GM19468 (cell line): Measurements from ENCODE around the gene NAALADL1.
"Not testable (repeated sequence)": the region's sequence is repeated elsewhere in the genome, so short reads cannot be mapped to it uniquely, and the experiment has no call there.

Experiments used
- ATAC-seq: cut with Tn5 transposase; IDR thresholded peaks from one replicate; pipeline ENCODE4 v1.9.1; 2021; ENCODE audit warnings: mild to moderate bottlenecking, moderate library complexity, moderate number of reproducible peaks; ENCODE audit not compliant: unreplicated experiment; ENCODE audit errors: extremely low read depth

Gene NAALADL1

GRCh38 chr11:65021003-65021402 is 37.4 kb downstream of the NAALADL1 start:
- no peak for ATAC-seq

DNA sequence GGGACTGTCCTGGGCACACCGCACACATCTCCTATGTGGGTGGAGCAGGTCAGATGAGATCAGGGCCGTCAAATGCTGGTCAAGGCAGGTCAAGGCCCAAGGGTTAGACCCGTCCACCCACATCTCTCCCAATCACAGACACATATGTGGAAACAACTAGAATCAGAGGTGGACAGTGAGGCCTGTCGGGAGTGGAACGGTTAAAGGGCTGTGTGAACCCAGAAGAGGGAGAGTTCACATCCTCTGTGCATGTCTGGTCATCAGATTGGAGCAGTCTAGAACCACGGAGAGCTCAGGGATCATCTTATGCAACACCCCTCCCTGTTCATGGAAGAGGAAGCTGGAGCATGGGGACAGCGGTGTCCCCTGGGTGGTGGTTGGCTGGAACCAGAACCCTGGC is 38.5 kb downstream of the NAALADL1 start:
- ATAC-seq: no peak

DNA sequence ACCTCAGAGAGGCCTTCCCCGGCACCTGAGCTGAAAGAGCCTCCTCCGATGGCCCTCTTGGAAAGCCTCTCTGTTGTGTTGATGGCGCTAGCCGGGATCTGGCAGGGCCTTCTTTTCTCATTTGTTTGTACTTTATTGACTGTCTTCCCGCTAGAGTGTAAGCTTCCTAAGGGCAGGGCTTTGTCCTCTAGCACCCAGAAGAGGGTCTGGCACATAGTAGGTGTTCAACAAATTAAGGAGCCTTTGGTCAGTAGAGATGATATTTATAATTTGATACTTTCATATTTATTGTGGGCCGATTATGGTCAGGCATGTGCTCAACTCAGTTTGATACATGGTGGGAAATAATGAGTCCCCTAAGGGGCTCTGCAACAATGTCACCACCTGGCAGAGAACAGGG is 40.4 kb downstream of the NAALADL1 start:
- no peak for ATAC-seq

- no peak for ATAC-seq
Observed at GRCh38 chr11:65016705-65017104, 41.6 kb downstream of the NAALADL1 start.

GRCh38 chr11:65014726-65015227 is 43.6 kb downstream of the NAALADL1 start:
- no peak for ATAC-seq

- peak; percentile 38 for ATAC-seq
Observed at GRCh38 chr11:65013888-65014725, 44.2 kb downstream of the NAALADL1 start, which contains the start of gene ARL2. ARL2 (plus strand) TSS chr11:65014160; CDS start chr11:65014208, 48 bp downstream.

- ATAC-seq: peak; percentile 12
Observed at GRCh38 chr11:65013130-65013887, 45.0 kb downstream of the NAALADL1 start.

GRCh38 chr11:65008873-65009272 is 49.5 kb downstream of the NAALADL1 start:
- ATAC-seq: no peak

DNA sequence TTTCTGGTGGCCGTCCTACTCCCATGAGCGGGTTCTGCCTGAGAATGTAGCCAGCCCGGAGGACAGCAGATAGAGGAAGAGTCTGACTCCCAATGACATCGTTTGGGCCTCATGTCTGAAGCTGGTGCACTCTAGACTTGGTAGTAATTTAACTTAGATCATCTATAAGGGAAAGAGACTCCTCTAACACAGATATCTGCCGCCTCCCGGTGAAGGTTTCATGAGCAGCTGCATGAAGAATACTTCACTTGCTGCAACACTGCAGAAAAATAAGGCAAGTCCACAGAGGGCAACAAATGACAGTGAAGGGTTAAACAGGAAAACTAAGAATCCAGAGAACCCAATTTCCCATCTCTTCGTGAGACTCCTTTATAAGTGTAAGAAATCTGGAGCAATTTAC is 50.3 kb downstream of the NAALADL1 start:
- no peak for ATAC-seq

GRCh38 chr11:65003968-65004367 is 54.4 kb downstream of the NAALADL1 start:
- ATAC-seq: not testable (repeated sequence)

DNA sequence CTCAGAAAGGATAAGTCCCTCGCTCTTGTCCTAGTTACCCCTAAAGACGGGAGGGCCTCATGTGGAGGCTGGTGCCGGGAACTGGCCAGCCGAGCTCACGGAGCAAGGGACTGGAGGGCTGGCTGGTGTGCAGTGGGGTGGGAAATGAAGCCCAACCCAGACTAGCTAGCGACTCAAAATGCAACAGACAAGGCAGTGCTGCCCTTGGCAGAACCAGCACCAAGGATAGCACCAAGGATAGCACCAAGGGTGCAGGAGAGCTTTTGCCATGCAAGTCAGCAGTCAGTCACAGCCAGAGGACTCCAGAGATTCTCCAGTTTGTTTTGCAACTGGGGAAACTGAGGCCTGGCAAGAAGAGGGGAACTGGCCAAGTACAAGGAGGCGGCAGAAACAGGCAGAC is 55.1 kb downstream of the NAALADL1 start:
- ATAC-seq: no peak

- no peak for ATAC-seq
Observed at GRCh38 chr11:65002706-65003105, 55.6 kb downstream of the NAALADL1 start.

DNA sequence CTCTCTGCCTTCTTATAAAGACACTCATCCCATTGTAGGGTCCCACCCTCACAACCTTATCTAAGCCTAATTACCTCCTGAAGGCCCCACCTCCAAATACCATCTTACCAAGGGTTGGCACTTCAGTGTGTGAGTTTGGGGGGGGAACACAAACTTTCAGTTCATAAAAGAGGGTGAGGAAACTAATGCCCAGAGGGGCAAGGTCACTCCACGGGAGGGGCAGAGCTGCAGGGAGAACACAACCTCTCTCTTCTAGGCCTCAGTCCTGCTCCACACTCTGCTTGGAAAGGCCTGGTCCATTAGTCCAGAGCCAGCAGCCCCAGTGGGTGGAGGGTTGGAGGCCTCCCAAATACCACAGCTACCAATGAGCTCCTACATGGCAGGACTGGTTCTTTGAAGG is 58.9 kb downstream of the NAALADL1 start:
- ATAC-seq: no peak

GRCh38 chr11:64998690-64999431 is 59.5 kb downstream of the NAALADL1 start:
- ATAC-seq: no peak

- no peak for ATAC-seq
Observed at GRCh38 chr11:64998141-64998540, 60.2 kb downstream of the NAALADL1 start.

DNA sequence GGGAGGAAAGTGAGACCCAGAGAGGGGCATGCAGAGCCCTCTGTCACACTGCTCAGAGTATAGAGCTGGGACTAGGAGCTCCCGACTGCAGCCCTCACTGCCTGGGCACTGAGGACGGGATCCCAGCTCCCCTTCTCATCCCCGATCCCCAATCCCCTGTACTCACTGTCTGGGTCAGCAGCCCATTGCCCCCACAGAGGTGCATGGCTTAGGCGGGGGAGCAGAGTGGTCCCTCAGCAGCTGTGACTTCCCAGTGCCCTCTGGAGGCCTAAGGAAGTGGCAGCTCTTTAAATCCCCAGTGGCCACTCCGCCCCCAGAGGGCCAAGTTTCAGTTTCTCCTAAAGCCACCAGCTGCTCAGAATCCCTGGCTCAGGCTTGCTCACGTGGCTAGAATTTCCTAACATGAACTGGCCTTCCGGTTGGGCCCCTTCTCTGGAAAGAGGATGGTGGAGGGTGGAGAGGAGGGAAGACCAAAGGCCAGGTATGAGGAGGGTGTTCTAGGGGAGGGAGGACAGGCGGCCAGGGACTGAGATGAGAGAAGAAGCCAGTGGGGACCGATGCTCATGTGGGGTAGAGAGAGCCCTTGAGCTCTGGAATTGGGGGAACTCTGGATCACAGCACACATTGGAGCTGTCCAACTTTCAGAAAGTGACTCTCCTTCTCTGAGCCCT is 61.5 kb downstream of the NAALADL1 start, which contains the start of gene BATF2:
Gene BATF2 (minus strand): TSS at position 262 of the 671 bp plus-strand sequence. CDS start 57 bp downstream, at position 205.
- ATAC-seq: no peak

- no peak for ATAC-seq
Observed at GRCh38 chr11:64996327-64996709, 62.0 kb downstream of the NAALADL1 start.
